HepG2 (cell line): Measurements from ENCODE around the gene DHX8.

ENCODE experiments used
- CBX5 ChIP-seq: sonication (generic); formaldehyde crosslinking; IDR thresholded peaks from 2 replicates; pipeline ENCODE4 v1.4.0; 2020; ENCODE audit warnings: missing genetic modification reagents, borderline replicate concordance
- EHMT2 ChIP-seq: fragments of 200-600 bp; sonication (generic); IDR thresholded peaks from 2 replicates; pipeline ENCODE4 v1.7.0; 2017; ENCODE audit warnings: antibody characterized with exemption, low read depth, low read length, borderline replicate concordance
- ELF1 ChIP-seq: sonication (generic); formaldehyde crosslinking; IDR thresholded peaks from 2 replicates; pipeline ENCODE4 v1.4.0; 2020; ENCODE audit warnings: missing genetic modification reagents
- HMG20A ChIP-seq: IDR thresholded peaks from 2 replicates; pipeline ENCODE4 v1.6.1; 2016; ENCODE audit warnings: borderline replicate concordance
- POLR2AphosphoS5 ChIP-seq: IDR thresholded peaks from 2 replicates; pipeline ENCODE4 v1.6.1; 2012; ENCODE audit warnings: low read depth, low read length
- RFX5 ChIP-seq: IDR thresholded peaks from 2 replicates; pipeline ENCODE4 v1.6.1; 2011; ENCODE audit warnings: low read depth, low read length, improper control_type of control experiment
- SMAD3 ChIP-seq: sonication (generic); formaldehyde crosslinking; IDR thresholded peaks from 2 replicates; pipeline ENCODE4 v1.4.0; 2020; ENCODE audit warnings: missing genetic modification reagents
- SMARCC2 ChIP-seq: fragments of 450-650 bp; IDR thresholded peaks from 2 replicates; pipeline ENCODE4 v1.6.1; 2017; ENCODE audit warnings: antibody characterized with exemption, mild to moderate bottlenecking
- SP2 ChIP-seq: sonication (generic); formaldehyde crosslinking; IDR thresholded peaks from 2 replicates; pipeline ENCODE4 v1.5.1; 2020; ENCODE audit warnings: mild to moderate bottlenecking, missing genetic modification reagents
- ZNF124 ChIP-seq: sonication (generic); formaldehyde crosslinking; IDR thresholded peaks from 2 replicates; pipeline ENCODE4 v1.4.0; 2020; ENCODE audit warnings: missing genetic modification reagents
- ZSCAN12 ChIP-seq: sonication (generic); formaldehyde crosslinking; IDR thresholded peaks from 2 replicates; pipeline ENCODE4 v1.9.0; 2021; ENCODE audit warnings: mild to moderate bottlenecking, missing genetic modification reagents
- TF ChIP-seq, protein P1 (sequence below): sonication (generic); formaldehyde crosslinking; IDR thresholded peaks from 2 replicates; pipeline ENCODE4 v1.4.0; 2020; ENCODE audit warnings: missing genetic modification reagents
- TF ChIP-seq, protein P2 (sequence below): IDR thresholded peaks from 2 replicates; pipeline ENCODE4 v1.6.1; 2012; ENCODE audit warnings: inconsistent platforms
- TF ChIP-seq, protein P3 (sequence below): IDR thresholded peaks from 2 replicates; pipeline ENCODE4 v1.4.0; 2020; ENCODE audit warnings: mild to moderate bottlenecking, missing genetic modification reagents

DNA sequence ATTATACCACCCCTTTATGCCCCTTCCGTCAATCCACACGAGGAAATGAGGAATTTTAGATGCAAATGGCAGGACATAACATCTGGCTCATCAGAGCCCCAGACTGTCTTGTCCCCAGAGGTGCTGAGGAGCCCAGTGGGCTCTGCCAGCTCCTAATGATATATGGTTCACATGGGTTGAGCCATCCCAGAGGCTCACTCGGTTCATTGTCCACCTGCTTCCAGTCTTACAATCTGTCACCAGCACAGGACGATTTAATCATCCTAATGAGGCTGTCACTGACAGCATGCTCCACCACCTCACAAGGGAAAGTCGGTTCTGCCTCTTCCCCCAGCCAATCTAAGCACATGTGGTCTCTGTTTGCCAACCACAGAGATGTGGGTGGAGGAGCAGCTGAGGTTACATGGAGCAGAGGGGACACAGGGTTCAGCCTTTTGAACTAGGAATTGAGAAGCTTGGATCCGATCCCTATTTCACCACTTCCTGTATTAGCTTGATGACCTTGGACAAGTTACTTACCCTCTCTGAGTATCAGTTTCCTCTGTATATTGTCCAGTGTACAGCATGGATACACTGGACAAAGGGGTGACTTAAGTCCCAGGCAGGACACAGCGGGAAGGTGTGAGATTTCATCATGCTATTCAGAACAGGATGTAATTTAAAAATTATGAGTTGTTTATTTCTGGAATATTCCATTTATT lies 27.0 kb upstream of the DHX8 start:
- TF ChIP-seq, protein P1, sequence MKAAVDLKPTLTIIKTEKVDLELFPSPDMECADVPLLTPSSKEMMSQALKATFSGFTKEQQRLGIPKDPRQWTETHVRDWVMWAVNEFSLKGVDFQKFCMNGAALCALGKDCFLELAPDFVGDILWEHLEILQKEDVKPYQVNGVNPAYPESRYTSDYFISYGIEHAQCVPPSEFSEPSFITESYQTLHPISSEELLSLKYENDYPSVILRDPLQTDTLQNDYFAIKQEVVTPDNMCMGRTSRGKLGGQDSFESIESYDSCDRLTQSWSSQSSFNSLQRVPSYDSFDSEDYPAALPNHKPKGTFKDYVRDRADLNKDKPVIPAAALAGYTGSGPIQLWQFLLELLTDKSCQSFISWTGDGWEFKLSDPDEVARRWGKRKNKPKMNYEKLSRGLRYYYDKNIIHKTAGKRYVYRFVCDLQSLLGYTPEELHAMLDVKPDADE: no peak
- TF ChIP-seq ZNF124 (0 out of 2 replicates have a peak, but pooled peaks have one; percentile 38), SMARCC2 (no peak), POLR2AphosphoS5 (peak; percentile 80), SP2 (CRISPR knock-in tag) (no peak), EHMT2 (no peak), SMAD3 (CRISPR knock-in tag) (peak; percentile 94), HMG20A (CRISPR knock-in tag) (peak; percentile 99), ZSCAN12 (CRISPR knock-in tag) (peak; percentile 77; the same call in 1 of the 2 replicates), CBX5 (CRISPR knock-in tag) (peak; percentile 98; the same call in 1 of the 2 replicates), ELF1 (CRISPR knock-in tag) (peak; percentile 92), RFX5 (no peak)
- TF ChIP-seq, protein P2, sequence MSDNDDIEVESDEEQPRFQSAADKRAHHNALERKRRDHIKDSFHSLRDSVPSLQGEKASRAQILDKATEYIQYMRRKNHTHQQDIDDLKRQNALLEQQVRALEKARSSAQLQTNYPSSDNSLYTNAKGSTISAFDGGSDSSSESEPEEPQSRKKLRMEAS: peak; percentile 98
- TF ChIP-seq, protein P3, sequence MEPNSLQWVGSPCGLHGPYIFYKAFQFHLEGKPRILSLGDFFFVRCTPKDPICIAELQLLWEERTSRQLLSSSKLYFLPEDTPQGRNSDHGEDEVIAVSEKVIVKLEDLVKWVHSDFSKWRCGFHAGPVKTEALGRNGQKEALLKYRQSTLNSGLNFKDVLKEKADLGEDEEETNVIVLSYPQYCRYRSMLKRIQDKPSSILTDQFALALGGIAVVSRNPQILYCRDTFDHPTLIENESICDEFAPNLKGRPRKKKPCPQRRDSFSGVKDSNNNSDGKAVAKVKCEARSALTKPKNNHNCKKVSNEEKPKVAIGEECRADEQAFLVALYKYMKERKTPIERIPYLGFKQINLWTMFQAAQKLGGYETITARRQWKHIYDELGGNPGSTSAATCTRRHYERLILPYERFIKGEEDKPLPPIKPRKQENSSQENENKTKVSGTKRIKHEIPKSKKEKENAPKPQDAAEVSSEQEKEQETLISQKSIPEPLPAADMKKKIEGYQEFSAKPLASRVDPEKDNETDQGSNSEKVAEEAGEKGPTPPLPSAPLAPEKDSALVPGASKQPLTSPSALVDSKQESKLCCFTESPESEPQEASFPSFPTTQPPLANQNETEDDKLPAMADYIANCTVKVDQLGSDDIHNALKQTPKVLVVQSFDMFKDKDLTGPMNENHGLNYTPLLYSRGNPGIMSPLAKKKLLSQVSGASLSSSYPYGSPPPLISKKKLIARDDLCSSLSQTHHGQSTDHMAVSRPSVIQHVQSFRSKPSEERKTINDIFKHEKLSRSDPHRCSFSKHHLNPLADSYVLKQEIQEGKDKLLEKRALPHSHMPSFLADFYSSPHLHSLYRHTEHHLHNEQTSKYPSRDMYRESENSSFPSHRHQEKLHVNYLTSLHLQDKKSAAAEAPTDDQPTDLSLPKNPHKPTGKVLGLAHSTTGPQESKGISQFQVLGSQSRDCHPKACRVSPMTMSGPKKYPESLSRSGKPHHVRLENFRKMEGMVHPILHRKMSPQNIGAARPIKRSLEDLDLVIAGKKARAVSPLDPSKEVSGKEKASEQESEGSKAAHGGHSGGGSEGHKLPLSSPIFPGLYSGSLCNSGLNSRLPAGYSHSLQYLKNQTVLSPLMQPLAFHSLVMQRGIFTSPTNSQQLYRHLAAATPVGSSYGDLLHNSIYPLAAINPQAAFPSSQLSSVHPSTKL (CRISPR knock-in tag): peak; percentile 100
